ENCODE measurements around the gene DCT.

Gene DCT

GRCh38 chr13:94495806-94496205 lies 16.3 kb upstream of the DCT start:
- H3K36me3 ChIP-seq, result no peaks in the 10 kb centered on the region
- no peak overlapping the region for H3K27ac ChIP-seq
- H3K4me3 ChIP-seq (ENCODE audit: low read depth, low read length), result no peak overlapping the region
- H3K27me3 ChIP-seq (ENCODE audit: insufficient read depth, low read depth, severe bottlenecking), result no peaks in the 10 kb centered on the region
- peaks cover 5% of the 10 kb centered on the region for H3K9me3 ChIP-seq (ENCODE audit: severe bottlenecking)
- DNase-seq, result no peak
- TF ChIP-seq, protein P1, sequence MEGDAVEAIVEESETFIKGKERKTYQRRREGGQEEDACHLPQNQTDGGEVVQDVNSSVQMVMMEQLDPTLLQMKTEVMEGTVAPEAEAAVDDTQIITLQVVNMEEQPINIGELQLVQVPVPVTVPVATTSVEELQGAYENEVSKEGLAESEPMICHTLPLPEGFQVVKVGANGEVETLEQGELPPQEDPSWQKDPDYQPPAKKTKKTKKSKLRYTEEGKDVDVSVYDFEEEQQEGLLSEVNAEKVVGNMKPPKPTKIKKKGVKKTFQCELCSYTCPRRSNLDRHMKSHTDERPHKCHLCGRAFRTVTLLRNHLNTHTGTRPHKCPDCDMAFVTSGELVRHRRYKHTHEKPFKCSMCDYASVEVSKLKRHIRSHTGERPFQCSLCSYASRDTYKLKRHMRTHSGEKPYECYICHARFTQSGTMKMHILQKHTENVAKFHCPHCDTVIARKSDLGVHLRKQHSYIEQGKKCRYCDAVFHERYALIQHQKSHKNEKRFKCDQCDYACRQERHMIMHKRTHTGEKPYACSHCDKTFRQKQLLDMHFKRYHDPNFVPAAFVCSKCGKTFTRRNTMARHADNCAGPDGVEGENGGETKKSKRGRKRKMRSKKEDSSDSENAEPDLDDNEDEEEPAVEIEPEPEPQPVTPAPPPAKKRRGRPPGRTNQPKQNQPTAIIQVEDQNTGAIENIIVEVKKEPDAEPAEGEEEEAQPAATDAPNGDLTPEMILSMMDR (IDR thresholded peaks at IDR 0.05; ENCODE audit: low read depth, low read length), result no peak

DNA sequence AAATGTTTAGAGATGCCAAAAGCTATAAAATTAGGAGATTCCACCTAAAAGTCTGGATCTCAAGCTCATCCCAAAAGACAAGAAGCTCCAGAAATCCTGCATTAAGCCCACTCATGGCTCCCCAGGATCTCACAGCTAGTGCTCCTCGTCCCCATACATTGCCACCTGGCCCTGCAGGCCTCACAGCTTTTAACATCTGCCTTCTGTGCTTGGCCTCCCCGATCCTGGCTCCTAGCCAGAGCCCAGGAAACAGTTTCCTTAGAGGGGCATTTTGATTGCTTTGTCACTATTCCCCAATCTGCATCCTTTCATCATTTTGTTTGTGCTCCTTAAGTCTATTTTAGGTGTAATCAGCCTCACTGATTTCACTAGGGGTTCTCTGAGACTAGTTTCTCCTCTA lies 14.5 kb upstream of the DCT start:
- Histone ChIP-seq H3K9me3 (ENCODE audit: severe bottlenecking) (peaks cover 5% of the 10 kb centered on the region), H3K27me3 (ENCODE audit: insufficient read depth, low read depth, severe bottlenecking) (no peaks in the 10 kb centered on the region), H3K27ac (no peak overlapping the region), H3K4me3 (ENCODE audit: low read depth, low read length) (no peak overlapping the region), H3K36me3 (no peaks in the 10 kb centered on the region)
- TF ChIP-seq, protein P1 (IDR thresholded peaks at IDR 0.05; ENCODE audit: low read depth, low read length), result no peak
- DNase-seq, result no peak

DNA sequence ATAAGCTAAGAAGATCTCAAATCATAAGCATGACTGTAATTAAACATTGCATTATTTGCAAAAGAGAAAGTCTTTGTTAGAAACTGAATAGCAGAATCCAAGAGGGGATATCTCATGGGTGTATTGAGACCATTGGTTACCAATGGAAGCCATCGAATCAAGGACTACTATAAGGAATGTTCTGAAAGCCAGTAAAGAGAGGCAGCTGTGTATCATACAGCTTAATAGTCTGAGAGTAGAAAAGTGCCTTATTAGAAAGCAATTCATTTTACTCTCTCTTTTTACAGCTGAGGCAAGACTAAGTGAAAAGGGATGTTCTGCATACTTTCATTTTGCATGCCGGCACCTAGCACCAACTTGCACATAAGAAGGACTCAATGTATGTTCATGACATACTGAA lies 7.6 kb upstream of the DCT start:
- no peaks in the 10 kb centered on the region for H3K36me3 ChIP-seq

GRCh38 chr13:94483970-94484369 lies 4.5 kb upstream of the DCT start:
- TF ChIP-seq, protein P1 (IDR thresholded peaks at IDR 0.05; ENCODE audit: low read depth, low read length), result no peak
- Histone ChIP-seq H3K27ac (no peak overlapping the region), H3K27me3 (ENCODE audit: insufficient read depth, low read depth, severe bottlenecking) (no peaks in the 10 kb centered on the region), H3K36me3 (no peaks in the 10 kb centered on the region), H3K4me3 (ENCODE audit: low read depth, low read length) (no peak overlapping the region), H3K9me3 (ENCODE audit: severe bottlenecking) (peaks cover 5% of the 10 kb centered on the region)
- no peak for DNase-seq

More for the DNA sequence above, 7.6 kb upstream of the DCT start:
- TF ChIP-seq, protein P1 (IDR thresholded peaks at IDR 0.05; ENCODE audit: low read depth, low read length), result no peak
- no peak for DNase-seq
- H3K27ac ChIP-seq, result peak overlapping the region; percentile 6; the same call in 1 of the 2 replicates
- no peak overlapping the region for H3K4me3 ChIP-seq (ENCODE audit: low read depth, low read length)
- peaks cover 5% of the 10 kb centered on the region for H3K9me3 ChIP-seq (ENCODE audit: severe bottlenecking)
- H3K27me3 ChIP-seq (ENCODE audit: insufficient read depth, low read depth, severe bottlenecking), result no peaks in the 10 kb centered on the region

DNA sequence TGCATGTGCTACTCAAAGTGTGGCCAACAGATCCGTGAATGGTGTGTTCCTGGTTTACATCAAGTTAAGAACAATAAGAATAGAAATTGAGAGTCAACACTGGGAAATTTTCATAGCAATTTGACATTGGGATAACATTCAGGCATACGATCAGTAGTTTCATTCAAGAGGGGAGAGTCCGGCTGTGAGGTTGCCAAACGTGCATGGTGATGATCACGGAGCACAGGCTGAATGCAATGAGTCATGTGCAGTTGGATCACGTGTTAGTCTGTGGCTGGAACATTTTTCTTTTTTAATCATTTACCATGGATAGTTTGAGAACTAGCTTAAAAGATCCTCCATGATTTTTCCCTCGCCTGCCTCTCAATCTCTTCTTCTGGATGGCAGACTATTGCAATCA lies 2.5 kb upstream of the DCT start:
- DNase-seq, result no peak
- TF ChIP-seq, protein P1 (IDR thresholded peaks at IDR 0.05; ENCODE audit: low read depth, low read length), result no peak

GRCh38 chr13:94480672-94481145 lies 1.2 kb upstream of the DCT start:
- Histone ChIP-seq H3K27me3 (ENCODE audit: insufficient read depth, low read depth, severe bottlenecking) (no peaks in the 10 kb centered on the region), H3K27ac (peak overlapping the region; percentile 96), H3K36me3 (no peaks in the 10 kb centered on the region), H3K4me3 (ENCODE audit: low read depth, low read length) (peak overlapping the region; percentile 42), H3K9me3 (ENCODE audit: severe bottlenecking) (peaks cover 5% of the 10 kb centered on the region)
- TF ChIP-seq, protein P1 (IDR thresholded peaks at IDR 0.05; ENCODE audit: low read depth, low read length), result 0 out of 2 replicates have a peak, but pooled peaks have one; percentile 7
- peak; percentile 97 for DNase-seq

More for the DNA sequence above, 2.5 kb upstream of the DCT start:
- Histone ChIP-seq H3K4me3 (ENCODE audit: low read depth, low read length) (no peak overlapping the region), H3K36me3 (no peaks in the 10 kb centered on the region), H3K9me3 (ENCODE audit: severe bottlenecking) (peaks cover 5% of the 10 kb centered on the region), H3K27me3 (ENCODE audit: insufficient read depth, low read depth, severe bottlenecking) (no peaks in the 10 kb centered on the region), H3K27ac (peak overlapping the region; percentile 96)
